Adrenal gland (tissue), 5 donors: ENCODE measurements around the gene ZNF132.

Source experiments
- POLR2A ChIP-seq, 2 donors: fragments of 450-650 bp; IDR thresholded peaks; one replicate each; pipeline ENCODE4 v1.6.1; 2017; ENCODE audit warnings: antibody characterized with exemption in 2 of 2, mild to moderate bottlenecking in 2 of 2, moderate library complexity in 1 of 2
- TF ChIP-seq, protein P1 (sequence below), 6 experiments: fragments of 450-650 bp in 4 of 6; fragments of 200-600 bp in 2 of 6; sonication (generic) in 1 of 6; IDR thresholded peaks; 1 replicate in 5 of 6; 2 replicates in 1 of 6; pipeline versions ENCODE4 v1.5.1 to v1.8.0; 2016 to 2021; ENCODE audit warnings: antibody characterized with exemption in 6 of 6, mild to moderate bottlenecking in 2 of 6, moderate library complexity in 1 of 6
- donor health status: DM: no; HTN: no; CAD: no.

DNA sequence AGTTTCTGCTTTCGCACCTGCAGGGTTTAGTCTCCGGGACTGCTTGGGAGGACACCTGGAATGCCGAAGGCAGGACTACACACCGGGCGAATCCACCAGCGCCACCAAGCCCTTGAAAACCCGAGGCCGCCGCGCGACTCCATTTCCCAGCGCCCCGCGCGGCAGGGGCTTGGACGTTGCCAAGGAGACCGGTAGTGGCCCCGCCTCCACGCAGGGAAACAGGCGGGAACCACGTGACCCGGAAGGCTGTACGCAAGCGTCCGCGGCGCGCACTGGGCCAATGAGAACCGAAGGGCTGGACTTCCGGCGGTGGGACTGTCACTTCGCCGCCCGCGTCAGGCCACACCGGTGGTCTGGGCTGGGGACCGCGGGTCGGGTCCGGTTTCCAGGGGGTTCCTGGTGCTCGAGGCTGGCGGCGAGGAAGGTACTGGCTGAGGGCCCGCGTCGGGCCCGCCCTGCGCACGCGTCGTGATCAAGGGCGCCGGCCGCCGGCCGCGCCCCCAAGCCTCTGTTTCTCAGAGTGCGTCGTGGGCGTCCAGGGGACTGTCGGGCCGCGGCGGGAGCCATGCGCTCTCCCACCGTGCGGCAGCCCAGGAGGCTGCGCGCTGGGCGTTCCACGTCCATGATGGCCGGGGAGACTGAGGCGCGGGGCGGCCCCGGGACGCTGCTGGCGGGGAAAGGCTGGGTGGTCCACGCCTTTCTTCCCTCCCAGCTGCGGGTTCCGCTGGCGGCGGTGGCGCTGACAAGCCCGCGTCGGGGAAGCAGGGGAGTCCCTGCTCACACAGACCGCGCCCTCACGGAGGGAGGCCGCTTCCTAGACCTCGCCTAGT, 27.0 kb upstream of the ZNF132 start, which contains the start of gene ZNF324:
- TF ChIP-seq, protein P1, sequence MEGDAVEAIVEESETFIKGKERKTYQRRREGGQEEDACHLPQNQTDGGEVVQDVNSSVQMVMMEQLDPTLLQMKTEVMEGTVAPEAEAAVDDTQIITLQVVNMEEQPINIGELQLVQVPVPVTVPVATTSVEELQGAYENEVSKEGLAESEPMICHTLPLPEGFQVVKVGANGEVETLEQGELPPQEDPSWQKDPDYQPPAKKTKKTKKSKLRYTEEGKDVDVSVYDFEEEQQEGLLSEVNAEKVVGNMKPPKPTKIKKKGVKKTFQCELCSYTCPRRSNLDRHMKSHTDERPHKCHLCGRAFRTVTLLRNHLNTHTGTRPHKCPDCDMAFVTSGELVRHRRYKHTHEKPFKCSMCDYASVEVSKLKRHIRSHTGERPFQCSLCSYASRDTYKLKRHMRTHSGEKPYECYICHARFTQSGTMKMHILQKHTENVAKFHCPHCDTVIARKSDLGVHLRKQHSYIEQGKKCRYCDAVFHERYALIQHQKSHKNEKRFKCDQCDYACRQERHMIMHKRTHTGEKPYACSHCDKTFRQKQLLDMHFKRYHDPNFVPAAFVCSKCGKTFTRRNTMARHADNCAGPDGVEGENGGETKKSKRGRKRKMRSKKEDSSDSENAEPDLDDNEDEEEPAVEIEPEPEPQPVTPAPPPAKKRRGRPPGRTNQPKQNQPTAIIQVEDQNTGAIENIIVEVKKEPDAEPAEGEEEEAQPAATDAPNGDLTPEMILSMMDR (IDR thresholded peaks at IDR 0.05), result peak in 1 of 6 experiments; percentile 10
- peak; percentile 50 to 62 for TF ChIP-seq POLR2A (IDR thresholded peaks at IDR 0.05)
